ENCODE data around the gene GFOD1. TPM values are rescaled to one million over a fixed set of nuclear protein-coding genes. Genes with fewer than 3 reads are reported as not detected.

Gene GFOD1
- total RNA-seq, 1 experiment from 2014 or later, result 0.62 TPM

- ChIA-PET POLR2A (no interaction called here), CTCF (no interaction called here)
- no peaks in the 10 kb centered on the region for H3K4me1 ChIP-seq (ENCODE audit: control insufficient read depth, insufficient read depth, low read length)
- ATAC-seq (no peak), DNase-seq (ENCODE audit: low read depth, low spot score) (no peak)
- TF ChIP-seq TCF7L2 (IDR thresholded peaks at IDR 0.05; ENCODE audit: low read depth, low read length), result no peak
- no peak for TF ChIP-seq REST (IDR thresholded peaks at IDR 0.05; ENCODE audit: insufficient read depth in 1 of 2, low read depth in 2 of 2, low read length in 1 of 2)
- no peak for TF ChIP-seq SIN3A (IDR thresholded peaks at IDR 0.05; ENCODE audit: borderline replicate concordance, insufficient read depth, low read depth, low read length)
- TF ChIP-seq POLR2AphosphoS5 (IDR thresholded peaks at IDR 0.05; ENCODE audit: low read depth, low read length), result no peak
- no peak for TF ChIP-seq CTCF (IDR thresholded peaks at IDR 0.05)
- BruUV-seq (replicated peaks), result no TSS peak
- H3K9me3 ChIP-seq (ENCODE audit: control insufficient read depth, insufficient read depth, low read depth, low read length), result no peaks in the 10 kb centered on the region
- in situ Hi-C loops (cut with HindIII; ENCODE audit: low pct_unique_long_range_greater_than_20kb, low sequenced_read_pairs), result no loop called here
- intact Hi-C loops (cut with micrococcal nuclease; ENCODE audit: unreplicated experiment), result no loop called here
- no peaks in the 10 kb centered on the region for H3K27me3 ChIP-seq (ENCODE audit: control insufficient read depth, insufficient read depth, low read length)
- H3K36me3 ChIP-seq (ENCODE audit: control insufficient read depth, insufficient read depth, low read length), result no peaks in the 10 kb centered on the region
- no peak overlapping the region for H3K4me3 ChIP-seq (ENCODE audit: low read depth in 2 of 2, low read length in 2 of 2)
- H3K27ac ChIP-seq (ENCODE audit: low read length), result no peak overlapping the region
These were observed 7.8 kb upstream of the GFOD1 start for GRCh38 chr6:13495112-13495776.

- in situ Hi-C loops (cut with HindIII; ENCODE audit: low pct_unique_long_range_greater_than_20kb, low sequenced_read_pairs), result no loop called here
- ChIA-PET CTCF (interaction anchor here (0.5 kb wide), 1 partner anchor 50 kb away, joined by 4 read pairs; no protein-coding TSS in a partner anchor), POLR2A (interaction anchor here (0.6 kb wide), 1 partner anchor 257 kb away, joined by 5 read pairs; no protein-coding TSS in a partner anchor)
- ATAC-seq (no peak), DNase-seq (ENCODE audit: low read depth, low spot score) (no peak)
- intact Hi-C loops (cut with micrococcal nuclease; ENCODE audit: unreplicated experiment), result no loop called here
- no peak for TF ChIP-seq CTCF (IDR thresholded peaks at IDR 0.05)
- TF ChIP-seq TCF7L2 (IDR thresholded peaks at IDR 0.05; ENCODE audit: low read depth, low read length), result no peak
- TF ChIP-seq SIN3A (IDR thresholded peaks at IDR 0.05; ENCODE audit: borderline replicate concordance, insufficient read depth, low read depth, low read length), result no peak
- no peak for TF ChIP-seq POLR2AphosphoS5 (IDR thresholded peaks at IDR 0.05; ENCODE audit: low read depth, low read length)
- no peak for TF ChIP-seq REST (IDR thresholded peaks at IDR 0.05; ENCODE audit: insufficient read depth in 1 of 2, low read depth in 2 of 2, low read length in 1 of 2)
- Histone ChIP-seq H3K27ac (ENCODE audit: low read length) (no peak overlapping the region), H3K4me1 (ENCODE audit: control insufficient read depth, insufficient read depth, low read length) (no peaks in the 10 kb centered on the region), H3K4me3 (ENCODE audit: low read depth in 2 of 2, low read length in 2 of 2) (no peak overlapping the region), H3K9me3 (ENCODE audit: control insufficient read depth, insufficient read depth, low read depth, low read length) (no peaks in the 10 kb centered on the region), H3K36me3 (ENCODE audit: control insufficient read depth, insufficient read depth, low read length) (no peaks in the 10 kb centered on the region), H3K27me3 (ENCODE audit: control insufficient read depth, insufficient read depth, low read length) (no peaks in the 10 kb centered on the region)
- BruUV-seq (replicated peaks), result no TSS peak
These were observed 6.7 kb upstream of the GFOD1 start for GRCh38 chr6:13494137-13494536.

All from Panc1 (cell line).